Activated CD8-positive, alpha-beta memory T cell treated with anti-CD3 and anti-CD28 coated beads for 36 hours (primary cell): ENCODE results near the gene RASGRP3. TPM values are rescaled to one million over a fixed set of nuclear protein-coding genes. Genes with fewer than 3 reads are reported as not detected.

Experiments
- CTCF ChIA-PET: fragments of 350-600 bp; sonication (Branson Sonifier 250); formaldehyde crosslinking; loops from one replicate; lab custom pipeline; 2021; ENCODE audit warnings: antibody characterized with exemption; lab: Charles Lee
- POLR2A ChIA-PET: fragments of 350-600 bp; sonication (Branson Sonifier 250); formaldehyde crosslinking; loops from one replicate; lab custom pipeline; 2021; ENCODE audit warnings: antibody characterized with exemption; lab: Charles Lee
- total RNA-seq, 2 experiments: library from RNA; stranded (reverse); gene quantifications; one replicate each; pipeline ENCODE4 v1.2.3, GENCODE V29; 2021

Gene RASGRP3
- total RNA-seq, 2 experiments from 2014 or later: 2.7 to 3.6 TPM

DNA sequence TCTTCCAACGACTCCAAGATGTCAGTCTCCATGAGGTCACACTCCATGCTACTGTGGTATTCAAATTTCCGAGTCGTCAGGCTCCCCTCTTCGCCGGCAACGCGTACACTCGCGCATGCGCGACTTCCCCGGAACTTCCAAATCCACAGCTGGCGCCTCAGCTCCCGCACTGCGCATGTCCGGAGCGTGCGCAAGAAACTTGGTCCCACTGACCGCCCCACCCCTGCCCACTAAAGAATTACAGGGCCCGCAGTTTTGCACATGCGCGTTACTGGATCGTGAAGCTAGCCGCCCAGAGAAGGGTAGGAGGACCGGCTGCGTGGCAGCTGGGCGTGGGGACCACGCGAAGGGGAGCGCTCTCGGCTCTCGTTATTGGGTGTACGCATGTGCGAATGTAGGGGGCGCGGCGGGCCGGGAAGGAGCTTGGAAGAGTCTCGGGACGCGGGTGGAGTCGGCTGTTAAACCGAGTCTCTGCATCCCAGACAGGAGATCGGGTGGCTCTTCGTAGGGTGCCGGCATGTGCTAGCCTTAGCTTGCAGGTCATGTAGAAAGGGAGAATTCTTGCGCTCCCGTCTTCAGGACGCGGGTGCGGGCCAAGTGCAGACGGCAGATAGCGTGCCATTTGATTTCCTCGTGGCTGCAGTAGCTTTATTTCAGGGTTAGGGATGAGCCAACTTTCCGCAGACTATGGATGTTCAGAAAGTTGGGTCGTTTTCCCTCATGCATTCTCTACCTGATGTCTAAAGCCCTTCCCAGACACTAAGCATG, 122.9 kb downstream of the RASGRP3 start, which contains the start of gene FAM98A:
Gene FAM98A, minus strand, starts transcription at position 125 of the 768 bp plus-strand sequence. Its CDS starts 78 bp downstream, at position 47.
- ChIA-PET POLR2A (interaction anchor here (0.6 to 1.1 kb wide), 3 partner anchors 16 to 123 kb away, joined by 3 to 9 read pairs (median 4); partner anchors contain the start of gene RASGRP3), CTCF (interaction anchor here (1.1 to 1.3 kb wide), 3 partner anchors 15 to 220 kb away, joined by 3 to 4 read pairs (median 4); no protein-coding TSS in a partner anchor)

DNA sequence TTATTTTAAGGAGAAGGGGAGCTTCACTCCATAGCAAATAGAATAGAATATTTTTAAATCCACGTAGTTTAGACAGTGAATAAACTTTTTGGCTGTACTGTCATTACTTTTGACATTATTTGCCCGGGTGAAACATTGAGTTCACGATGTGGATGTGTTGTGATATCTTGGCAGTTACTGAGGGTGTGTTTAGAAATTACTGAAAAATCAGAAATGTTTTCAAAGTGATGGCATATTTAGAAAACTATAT, 123.4 kb downstream of the RASGRP3 start:
- ChIA-PET CTCF (interaction anchor here (1.1 kb wide), 1 partner anchor 124 kb away, joined by 4 read pairs; no protein-coding TSS in a partner anchor), POLR2A (interaction anchor here (1.1 kb wide), 1 partner anchor 16 kb away, joined by 9 read pairs; no protein-coding TSS in a partner anchor)

- ChIA-PET CTCF (no interaction called here), POLR2A (no interaction called here)
These were observed 125.9 kb downstream of the RASGRP3 start for GRCh38 chr2:33602201-33602830.

GRCh38 chr2:33603416-33603815, 127.0 kb downstream of the RASGRP3 start:
- ChIA-PET POLR2A (no interaction called here), CTCF (no interaction called here)

DNA sequence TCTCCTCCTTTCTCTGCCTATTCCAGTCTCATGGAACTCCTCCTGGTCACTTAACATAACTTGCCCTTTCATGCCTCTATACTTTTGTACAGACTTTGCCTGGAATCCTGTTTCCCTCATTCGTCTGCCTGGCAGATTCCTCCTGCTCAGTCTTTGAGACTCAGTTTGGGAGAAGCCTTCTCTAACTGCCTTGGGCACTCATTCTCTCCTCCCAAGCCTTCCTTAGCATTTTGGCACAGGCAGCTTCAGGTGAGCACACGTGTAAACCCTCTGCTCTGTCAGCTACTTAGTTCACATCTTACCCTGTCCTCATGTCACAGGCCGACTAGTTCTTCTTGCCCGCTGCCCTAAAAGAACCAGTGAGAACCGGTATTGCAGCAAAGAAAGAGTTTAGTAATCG, 128.6 kb downstream of the RASGRP3 start:
- ChIA-PET POLR2A (no interaction called here), CTCF (no interaction called here)

- ChIA-PET POLR2A (no interaction called here), CTCF (no interaction called here)
These were observed 129.7 kb downstream of the RASGRP3 start for GRCh38 chr2:33606100-33606499.

GRCh38 chr2:33606622-33607021, 130.2 kb downstream of the RASGRP3 start:
- ChIA-PET CTCF (no interaction called here), POLR2A (no interaction called here)

DNA sequence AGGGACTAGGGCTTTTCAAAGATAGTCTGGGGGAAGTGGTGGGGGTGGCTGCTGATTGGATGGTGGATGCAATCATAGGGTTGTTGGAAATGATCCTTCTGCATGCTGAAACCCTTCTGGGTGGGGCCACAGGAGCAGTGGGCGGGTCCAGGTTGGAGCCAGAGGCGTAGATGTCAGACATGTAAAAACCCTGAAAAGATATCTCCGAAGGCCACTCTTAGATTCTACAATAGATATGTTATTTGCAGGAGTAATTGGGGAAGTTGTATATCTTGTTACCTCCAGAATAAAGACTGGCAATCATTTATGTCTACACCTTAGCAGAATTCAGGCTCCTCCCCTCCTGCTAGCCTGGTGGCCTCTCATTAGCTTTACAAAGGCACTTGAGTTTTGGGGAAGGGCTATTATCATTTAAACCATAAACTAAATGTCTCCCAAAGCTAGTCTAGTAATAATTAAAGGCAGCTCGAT, 130.8 kb downstream of the RASGRP3 start:
- ChIA-PET CTCF (no interaction called here), POLR2A (no interaction called here)

GRCh38 chr2:33607905-33608304, 131.5 kb downstream of the RASGRP3 start:
- ChIA-PET POLR2A (no interaction called here), CTCF (no interaction called here)

DNA sequence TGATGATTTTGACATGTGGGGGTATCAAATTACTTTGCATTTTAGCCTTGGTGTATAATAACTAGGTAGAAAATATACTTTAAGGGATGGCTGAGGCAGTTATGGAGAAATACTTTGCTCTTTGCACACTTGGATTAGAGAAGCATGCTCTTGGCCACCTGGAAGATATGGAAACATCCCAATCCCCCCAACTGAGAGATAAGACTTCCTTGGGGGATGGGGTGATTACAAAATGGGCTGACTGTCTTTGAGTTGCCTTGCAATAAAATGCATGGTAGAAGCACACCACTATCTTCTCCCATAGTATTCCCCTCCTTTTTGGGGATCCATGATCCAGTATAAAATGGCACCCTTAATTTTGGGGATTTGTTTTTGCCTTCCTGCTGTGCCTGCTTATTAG, 137.7 kb downstream of the RASGRP3 start:
- CTCF ChIA-PET: no interaction called here
- POLR2A ChIA-PET: no interaction called here

Other genes starting within 250 kb of the RASGRP3 start
- 10 to 100 TPM; 78.8 to 84.3 TPM for gene FAM98A, start 122.7 kb downstream of the RASGRP3 start, total RNA-seq